ENCODE results near the gene MYH13.

The MYH13 gene

DNA sequence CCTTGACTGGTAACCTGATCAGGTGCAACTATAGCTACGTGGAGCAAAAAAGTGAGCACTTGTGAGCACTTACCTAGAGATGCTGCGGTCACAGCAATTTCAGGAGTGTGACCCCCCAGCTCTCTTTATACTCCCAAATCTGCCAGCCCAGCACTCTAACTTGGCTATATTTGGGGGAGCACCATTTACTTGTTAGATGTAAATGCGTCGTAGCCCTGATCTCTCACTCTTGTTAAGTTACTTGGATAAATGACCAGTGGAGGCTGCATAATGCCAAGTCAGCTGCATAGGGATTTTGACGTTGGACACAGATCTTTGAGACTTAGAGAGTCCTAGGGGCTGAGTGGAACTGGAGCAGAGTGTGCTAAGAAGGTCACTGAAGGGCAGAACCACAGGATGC lies at the start of gene MYH13:
Gene MYH13, minus strand, starts transcription at position 101 of the 400 bp plus-strand sequence. CDS start 8,476 bp downstream, outside the sequence.
- no peak for DNase-seq (ENCODE audit: insufficient read length, low spot score)
- FAIRE-seq, result no peak
- no peak for TF ChIP-seq POLR2A (IDR thresholded peaks at IDR 0.05; ENCODE audit: low read depth, low read length)

DNA sequence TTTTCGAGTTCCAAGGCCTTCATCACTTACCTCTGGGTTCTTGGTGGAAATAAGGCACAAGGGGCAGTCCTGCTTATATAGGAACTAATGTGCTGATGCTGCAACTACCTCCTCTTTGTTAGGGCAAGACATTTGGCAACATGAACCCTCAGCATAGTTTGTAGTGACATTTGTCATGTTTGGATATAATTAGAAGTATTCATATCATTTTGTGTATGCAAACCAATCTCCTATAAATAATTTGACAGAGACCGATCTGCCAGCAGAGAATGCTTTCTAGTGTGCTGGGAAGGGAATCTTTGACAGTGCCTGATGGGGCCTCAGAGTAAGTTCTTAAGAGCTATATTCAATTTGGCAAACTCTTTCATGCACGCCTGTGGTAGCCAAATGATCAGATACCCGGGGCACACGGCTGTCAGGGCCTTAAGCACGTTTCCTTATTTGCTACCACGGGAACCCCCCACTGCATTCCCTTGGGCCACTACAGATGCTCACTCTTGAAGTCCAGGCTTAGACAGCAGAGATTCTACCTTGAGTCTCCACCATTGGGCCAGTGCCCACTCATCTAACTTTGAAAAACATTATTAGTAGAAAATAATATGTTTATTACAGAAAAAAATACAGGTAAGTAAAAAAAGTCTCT lies 49.2 kb upstream of the MYH13 start, which contains the start of gene MYH8:
Gene MYH8, minus strand, starts transcription at position 51 of the 643 bp plus-strand sequence. CDS start 1,723 bp downstream, outside the sequence.
- FAIRE-seq (no peak), DNase-seq (ENCODE audit: insufficient read length, low spot score) (no peak)

DNA sequence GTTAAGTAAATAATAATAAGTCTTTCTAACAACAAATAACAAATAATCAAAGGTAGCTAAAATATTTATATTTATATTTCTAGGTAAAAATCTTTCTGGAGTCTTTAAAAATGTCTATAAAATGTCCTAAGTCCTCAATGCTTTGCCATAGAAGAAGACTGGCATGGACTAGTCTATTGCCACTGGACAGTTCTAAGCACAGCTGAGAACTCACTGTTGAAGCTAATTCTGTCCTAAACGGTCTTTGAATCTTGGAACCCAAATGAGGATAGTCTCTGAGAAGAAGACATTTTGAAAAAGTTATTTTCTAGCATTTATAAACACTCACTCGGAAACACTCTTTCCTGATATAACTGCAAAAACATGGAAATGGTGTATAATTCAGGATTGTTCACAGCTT lies 48.4 kb upstream of the MYH13 start:
- no peak for TF ChIP-seq POLR2A (IDR thresholded peaks at IDR 0.05; ENCODE audit: low read depth, low read length)
- DNase-seq (ENCODE audit: insufficient read length, low spot score), result no peak
- FAIRE-seq, result no peak

More for the DNA sequence above, 49.2 kb upstream of the MYH13 start, which contains the start of gene MYH8:
- TF ChIP-seq POLR2A (IDR thresholded peaks at IDR 0.05; ENCODE audit: low read depth, low read length), result no peak

DNA sequence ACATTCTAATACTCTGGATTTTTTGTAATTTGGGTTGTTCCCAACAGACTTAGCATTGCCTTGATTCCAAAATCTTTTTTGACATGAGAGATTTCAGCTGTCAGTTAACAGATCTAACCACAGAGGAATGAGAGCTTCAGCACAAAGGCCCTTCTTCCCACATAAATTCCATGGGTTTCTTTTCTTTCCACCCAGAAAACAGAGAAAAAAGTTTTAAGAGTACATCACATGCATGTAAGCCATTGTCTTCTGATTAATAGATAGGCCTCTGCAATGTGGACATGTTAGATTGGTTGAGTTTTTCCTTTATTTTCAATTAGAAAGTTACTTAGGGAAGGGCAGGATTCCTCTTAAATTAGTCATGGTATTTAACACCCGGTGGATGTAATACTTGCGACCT lies 48.0 kb upstream of the MYH13 start:
- DNase-seq (ENCODE audit: insufficient read length, low spot score) (no peak), FAIRE-seq (no peak)
- TF ChIP-seq POLR2A (IDR thresholded peaks at IDR 0.05; ENCODE audit: low read depth, low read length), result no peak

- FAIRE-seq, result no peak
- TF ChIP-seq POLR2A (IDR thresholded peaks at IDR 0.05; ENCODE audit: low read depth, low read length), result no peak
- DNase-seq (ENCODE audit: insufficient read length, low spot score), result no peak
These were observed 44.6 kb upstream of the MYH13 start for GRCh38 chr17:10417431-10417830.

- no peak for FAIRE-seq
- DNase-seq (ENCODE audit: insufficient read length, low spot score), result no peak
These were observed 42.4 kb upstream of the MYH13 start for GRCh38 chr17:10415161-10415560.

DNA sequence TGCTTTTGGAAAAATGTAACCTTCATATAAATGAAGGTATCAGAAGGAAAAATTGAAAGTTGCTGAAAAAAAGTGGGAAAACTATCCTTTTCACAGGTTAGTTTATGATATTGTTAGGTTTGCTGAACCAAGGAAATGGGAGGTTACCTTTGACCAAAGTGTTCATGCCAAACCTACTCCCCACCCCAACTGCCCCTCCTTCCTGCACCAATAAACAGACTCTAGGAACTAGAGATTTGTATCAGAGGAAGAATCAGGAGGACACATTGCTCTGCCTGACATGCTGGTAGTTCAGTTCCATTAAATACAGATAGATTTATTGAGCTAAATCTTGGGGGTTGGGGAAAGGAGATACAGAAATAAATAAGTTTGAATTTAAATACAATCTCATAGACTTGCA lies 30.8 kb upstream of the MYH13 start:
- no peak for TF ChIP-seq POLR2A (IDR thresholded peaks at IDR 0.05; ENCODE audit: low read depth, low read length)
- FAIRE-seq, result no peak
- no peak for DNase-seq (ENCODE audit: insufficient read length, low spot score)

More at GRCh38 chr17:10415161-10415560, 42.4 kb upstream of the MYH13 start:
- TF ChIP-seq POLR2A (IDR thresholded peaks at IDR 0.05; ENCODE audit: low read depth, low read length), result no peak

DNA sequence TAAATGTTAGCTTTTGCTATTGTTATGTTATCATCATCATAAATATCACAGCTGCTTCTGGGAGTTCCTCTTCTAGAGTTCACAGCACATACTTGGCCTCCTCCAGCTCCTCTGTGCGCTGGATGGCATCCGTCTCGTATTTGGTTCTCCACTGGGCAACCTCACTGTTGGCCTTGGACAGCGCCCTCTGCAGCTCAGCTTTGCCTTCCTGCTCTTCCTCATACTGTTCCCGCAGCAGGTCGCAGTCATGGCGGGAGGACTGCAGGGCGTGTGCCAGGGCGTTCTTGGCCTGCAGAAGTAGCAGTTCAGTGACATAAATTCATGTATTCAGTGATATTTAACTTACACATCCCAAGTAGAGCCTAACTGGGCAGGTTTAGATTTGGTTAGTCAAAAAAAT lies 25.5 kb upstream of the MYH13 start:
- DNase-seq (ENCODE audit: insufficient read length, low spot score) (no peak), FAIRE-seq (no peak)
- TF ChIP-seq POLR2A (IDR thresholded peaks at IDR 0.05; ENCODE audit: low read depth, low read length), result no peak

DNA sequence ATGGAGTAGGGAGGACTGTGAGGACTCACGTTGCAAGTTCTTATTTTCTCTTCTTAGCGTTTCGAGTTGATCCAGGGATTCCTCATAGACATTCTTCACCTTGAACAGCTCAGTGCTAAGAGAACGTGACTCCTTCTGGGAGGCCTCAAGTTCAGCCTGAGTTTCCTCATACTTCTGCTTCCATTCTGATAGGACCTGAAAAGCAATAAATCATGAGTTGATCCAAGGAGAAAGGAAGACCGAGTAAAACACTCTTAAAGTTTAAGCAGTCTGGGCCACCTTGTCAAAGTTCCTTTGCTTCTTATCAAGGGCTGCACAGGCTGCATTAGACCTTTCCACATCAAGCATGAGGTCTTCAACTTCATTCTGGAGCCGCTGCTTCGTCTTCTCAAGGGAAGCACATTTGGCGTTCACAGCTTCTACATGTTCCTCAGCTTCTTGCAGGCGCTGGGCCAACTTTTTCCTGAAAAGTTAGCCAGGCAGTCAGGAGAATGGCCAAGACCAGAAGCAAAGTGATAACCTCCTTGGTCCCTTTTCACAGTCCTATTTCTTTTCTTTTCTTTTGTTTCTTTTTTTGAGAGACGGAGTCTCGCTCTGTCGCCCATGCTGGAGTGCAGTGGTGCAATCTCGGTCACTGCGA lies 23.8 kb upstream of the MYH13 start:
- FAIRE-seq (no peak), DNase-seq (ENCODE audit: insufficient read length, low spot score) (no peak)
- no peak for TF ChIP-seq POLR2A (IDR thresholded peaks at IDR 0.05; ENCODE audit: low read depth, low read length)

- DNase-seq (ENCODE audit: insufficient read length, low spot score) (no peak), FAIRE-seq (no peak)
- TF ChIP-seq POLR2A (IDR thresholded peaks at IDR 0.05; ENCODE audit: low read depth, low read length), result no peak
These were observed 21.5 kb upstream of the MYH13 start for GRCh38 chr17:10394201-10394887.

GRCh38 chr17:10392880-10393279 lies 20.1 kb upstream of the MYH13 start:
- DNase-seq (ENCODE audit: insufficient read length, low spot score) (no peak), FAIRE-seq (no peak)
- no peak for TF ChIP-seq POLR2A (IDR thresholded peaks at IDR 0.05; ENCODE audit: low read depth, low read length)

- TF ChIP-seq POLR2A (IDR thresholded peaks at IDR 0.05; ENCODE audit: low read depth, low read length), result no peak
- DNase-seq (ENCODE audit: insufficient read length, low spot score) (no peak), FAIRE-seq (no peak)
These were observed 13.1 kb upstream of the MYH13 start for GRCh38 chr17:10385871-10386270.

- TF ChIP-seq POLR2A (IDR thresholded peaks at IDR 0.05; ENCODE audit: low read depth, low read length), result no peak
- no peak for FAIRE-seq
These were observed 11.4 kb upstream of the MYH13 start for GRCh38 chr17:10384175-10384574.

DNA sequence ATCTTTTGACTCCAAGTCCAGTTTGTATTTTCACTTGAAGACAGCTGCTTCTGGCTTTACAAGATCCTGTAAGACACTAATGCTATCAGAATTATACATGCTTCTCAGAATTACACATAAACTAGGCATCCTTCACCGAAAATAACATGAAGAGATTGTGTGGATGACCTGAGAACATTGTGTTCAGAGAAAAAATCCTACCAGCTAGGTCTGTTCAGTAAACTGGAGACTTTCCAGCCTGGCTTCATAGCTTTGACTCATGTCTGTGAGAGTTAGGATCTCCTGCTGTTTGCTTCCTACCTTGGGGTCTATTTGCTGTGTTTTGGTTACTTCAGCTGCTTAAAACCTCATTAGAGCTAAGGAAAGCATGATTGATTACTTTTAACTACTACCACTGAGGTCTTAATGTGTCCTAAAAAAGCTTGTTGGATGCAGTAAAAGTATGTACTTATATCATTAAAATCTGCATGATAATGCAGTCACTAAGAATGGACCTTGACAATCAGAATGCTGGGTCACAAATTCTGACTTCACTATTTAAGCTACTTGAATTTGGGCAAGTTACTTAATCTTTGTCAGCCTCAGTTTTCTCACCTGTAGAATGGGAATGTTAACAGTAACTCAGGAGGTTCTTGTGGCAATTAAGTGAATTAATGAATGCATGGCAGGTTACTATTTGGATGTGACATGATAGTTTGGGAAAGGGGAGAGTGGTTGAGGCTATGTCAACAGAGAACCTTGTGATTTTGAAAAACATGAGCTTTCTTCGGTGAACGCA lies 8.0 kb upstream of the MYH13 start:
- no peak for TF ChIP-seq POLR2A (IDR thresholded peaks at IDR 0.05; ENCODE audit: low read depth, low read length)
- no peak for DNase-seq (ENCODE audit: insufficient read length, low spot score)
- FAIRE-seq, result no peak

More at GRCh38 chr17:10384175-10384574, 11.4 kb upstream of the MYH13 start:
- no peak for DNase-seq (ENCODE audit: insufficient read length, low spot score)
